GM18519 (cell line): ENCODE measurements around the gene RPL36.

Experiments used
- ATAC-seq: cut with Tn5 transposase; IDR thresholded peaks from one replicate; pipeline ENCODE4 v1.9.1; 2021; ENCODE audit warnings: mild to moderate bottlenecking, moderate library complexity; ENCODE audit not compliant: unreplicated experiment, low FRiP score

Gene RPL36

GRCh38 chr19:5673752-5674151 lies 16.3 kb upstream of the RPL36 start:
- ATAC-seq = no peak

GRCh38 chr19:5674714-5675113 lies 15.4 kb upstream of the RPL36 start:
- no peak for ATAC-seq

GRCh38 chr19:5676105-5676771 lies 13.9 kb upstream of the RPL36 start:
- no peak for ATAC-seq

- no peak for ATAC-seq
These were observed 13.4 kb upstream of the RPL36 start for GRCh38 chr19:5676772-5677105.

GRCh38 chr19:5677136-5677535 lies 13.0 kb upstream of the RPL36 start:
- no peak for ATAC-seq

- no peak for ATAC-seq
These were observed 12.5 kb upstream of the RPL36 start for GRCh38 chr19:5677580-5677979.

GRCh38 chr19:5678071-5678718 lies 11.9 kb upstream of the RPL36 start:
- ATAC-seq = no peak

GRCh38 chr19:5679289-5680083 lies 10.6 kb upstream of the RPL36 start:
- ATAC-seq = no peak

- ATAC-seq = no peak
These were observed 10.0 kb upstream of the RPL36 start for GRCh38 chr19:5680084-5680436.

GRCh38 chr19:5680437-5681368 lies 9.4 kb upstream of the RPL36 start, which contains the start of the genes HSD11B1L and MICOS13:
Gene HSD11B1L (plus strand): TSS chr19:5681027. CDS start chr19:5684833, 3,806 bp downstream.
Gene MICOS13 (minus strand): TSS chr19:5680516. CDS start chr19:5680486, 30 bp downstream.
- ATAC-seq = peak; percentile 73

GRCh38 chr19:5681391-5682106 lies 8.5 kb upstream of the RPL36 start:
- ATAC-seq = no peak

GRCh38 chr19:5682107-5682482 lies 8.0 kb upstream of the RPL36 start:
- no peak for ATAC-seq

- ATAC-seq = no peak
These were observed 6.8 kb upstream of the RPL36 start for GRCh38 chr19:5683177-5683886.

- no peak for ATAC-seq
These were observed 5.2 kb upstream of the RPL36 start for GRCh38 chr19:5684694-5685430.

GRCh38 chr19:5686326-5686646 lies 3.8 kb upstream of the RPL36 start:
- no peak for ATAC-seq

GRCh38 chr19:5686647-5687359 lies 3.3 kb upstream of the RPL36 start:
- peak; percentile 32 for ATAC-seq

- no peak for ATAC-seq
These were observed 2.5 kb upstream of the RPL36 start for GRCh38 chr19:5687360-5688198.
